GM21360 (cell line): ENCODE results near the gene CD247.

Source experiments
- ATAC-seq: cut with Tn5 transposase; IDR thresholded peaks from one replicate; pipeline ENCODE4 v1.9.1; 2021; ENCODE audit warnings: mild to moderate bottlenecking, moderate library complexity; ENCODE audit not compliant: unreplicated experiment

Gene CD247

GRCh38 chr1:167512046-167512654 lies 6.2 kb downstream of the CD247 start:
- ATAC-seq: no peak

GRCh38 chr1:167511374-167511986 lies 6.8 kb downstream of the CD247 start:
- ATAC-seq: no peak

GRCh38 chr1:167510881-167511280 lies 7.4 kb downstream of the CD247 start:
- ATAC-seq: no peak

- no peak for ATAC-seq
Observed at GRCh38 chr1:167510244-167510643, 8.1 kb downstream of the CD247 start.

GRCh38 chr1:167509587-167509986 lies 8.7 kb downstream of the CD247 start:
- no peak for ATAC-seq

- ATAC-seq: no peak
Observed at GRCh38 chr1:167507719-167508118, 10.6 kb downstream of the CD247 start.

GRCh38 chr1:167504467-167504827 lies 13.9 kb downstream of the CD247 start:
- no peak for ATAC-seq

GRCh38 chr1:167503626-167504466 lies 14.5 kb downstream of the CD247 start:
- ATAC-seq: no peak

- ATAC-seq: no peak
Observed at GRCh38 chr1:167502719-167503462, 15.4 kb downstream of the CD247 start.

GRCh38 chr1:167502192-167502551 lies 16.2 kb downstream of the CD247 start:
- no peak for ATAC-seq

- no peak for ATAC-seq
Observed at GRCh38 chr1:167501515-167502191, 16.7 kb downstream of the CD247 start.

GRCh38 chr1:167500283-167500860 lies 18.0 kb downstream of the CD247 start:
- ATAC-seq: peak; percentile 43

- ATAC-seq: peak; percentile 91
Observed at GRCh38 chr1:167499664-167500101, 18.6 kb downstream of the CD247 start.

GRCh38 chr1:167499106-167499505 lies 19.2 kb downstream of the CD247 start:
- peak; percentile 12 for ATAC-seq

- no peak for ATAC-seq
Observed at GRCh38 chr1:167496797-167497619, 21.3 kb downstream of the CD247 start.

GRCh38 chr1:167493372-167493771 lies 25.0 kb downstream of the CD247 start:
- ATAC-seq: no peak

- ATAC-seq: no peak
Observed at GRCh38 chr1:167492481-167492910, 25.8 kb downstream of the CD247 start.

GRCh38 chr1:167491586-167492461 lies 26.5 kb downstream of the CD247 start:
- no peak for ATAC-seq

GRCh38 chr1:167490765-167491164 lies 27.6 kb downstream of the CD247 start:
- no peak for ATAC-seq
